IMR-90 (cell line): ENCODE results near the gene ARMC8. TPM values are rescaled to one million over a fixed set of nuclear protein-coding genes. Genes with fewer than 3 reads are reported as not detected.

Source experiments
- ATAC-seq: fragments of 200-7000 bp; cut with Tn5 transposase; 2 replicates; pipeline ENCODE4 v1.9.1; 2020; ENCODE audit warnings: low read depth, mild to moderate bottlenecking, moderate library complexity
- BruUV-seq: library from RNA; stranded (reverse); fragments of 400-500 nt; replicated peaks from 2 replicates; lab custom pipeline; 2021; lab: Mats Ljungman, UMichigan
- CTCF ChIA-PET: fragments of 300-600 bp; formaldehyde crosslinking; extraction: SDS; loops from one replicate; lab custom pipeline; 2021; ENCODE audit warnings: antibody characterized with exemption; lab: Yijun Ruan, JAX
- POLR2A ChIA-PET: fragments of 300-600 bp; sonication (Branson Sonifier 250); formaldehyde crosslinking; loops from one replicate; lab custom pipeline; 2022; ENCODE audit warnings: antibody characterized with exemption; ENCODE audit not compliant: unreplicated experiment; lab: Charles Lee
- DNase-seq: peaks from one replicate; pipeline ENCODE4 v3.0.0; 2013
- H2AFZ ChIP-seq: replicated peaks from 2 replicates; pipeline ENCODE3; 2013; ENCODE audit warnings: low read length, mild to moderate bottlenecking; ENCODE audit not compliant: poor library complexity
- H2AK5ac ChIP-seq: 2 replicates; pipeline ENCODE4 v1.6.1; 2013; ENCODE audit warnings: low read depth, low read length, inconsistent platforms
- H2AK9ac ChIP-seq: replicated peaks from 2 replicates; pipeline ENCODE3; 2013; ENCODE audit warnings: mild to moderate bottlenecking, low read depth, low read length, moderate library complexity; ENCODE audit not compliant: poor library complexity
- H2BK120ac ChIP-seq: 2 replicates; pipeline ENCODE4 v1.6.1; 2013; ENCODE audit warnings: low read depth, low read length, inconsistent platforms
- H2BK15ac ChIP-seq: 3 replicates; pipeline ENCODE4 v1.6.1; 2013; ENCODE audit warnings: low read depth, low read length, inconsistent platforms
- H2BK20ac ChIP-seq: 2 replicates; pipeline ENCODE4 v1.6.1; 2013; ENCODE audit warnings: low read depth, mild to moderate bottlenecking, inconsistent platforms, low read length, moderate library complexity
- H2BK5ac ChIP-seq: 2 replicates; pipeline ENCODE4 v1.6.1; 2013; ENCODE audit warnings: mild to moderate bottlenecking, low read depth, low read length, inconsistent platforms; ENCODE audit not compliant: poor library complexity, severe bottlenecking
- H3K14ac ChIP-seq: replicated peaks from 2 replicates; pipeline ENCODE4 v1.6.1; 2013; ENCODE audit warnings: low read depth, low read length, inconsistent platforms
- H3K18ac ChIP-seq: 2 replicates; pipeline ENCODE4 v1.6.1; 2013; ENCODE audit warnings: low read depth, low read length, control low read depth
- H3K23ac ChIP-seq: 2 replicates; pipeline ENCODE4 v1.6.1; 2013; ENCODE audit warnings: low read depth, low read length, inconsistent platforms
- H3K27ac ChIP-seq: 2 replicates; pipeline ENCODE4 v1.5.1; 2013; ENCODE audit warnings: mild to moderate bottlenecking, control low read depth, low read length; ENCODE audit not compliant: insufficient read depth
- H3K27me3 ChIP-seq: 2 replicates; pipeline ENCODE4 v1.6.1; 2013; ENCODE audit warnings: low read length; ENCODE audit not compliant: control insufficient read depth, insufficient read depth
- H3K36me3 ChIP-seq: 2 replicates; pipeline ENCODE4 v1.6.1; 2013; ENCODE audit warnings: low read length, mixed read lengths; ENCODE audit not compliant: control insufficient read depth, insufficient read depth
- H3K4ac ChIP-seq: 2 replicates; pipeline ENCODE4 v1.6.1; 2013; ENCODE audit warnings: low read depth, low read length, inconsistent platforms
- H3K4me1 ChIP-seq: 2 replicates; pipeline ENCODE4 v1.6.1; 2013; ENCODE audit warnings: low read length, mixed read lengths; ENCODE audit not compliant: control insufficient read depth, insufficient read depth
- H3K4me2 ChIP-seq: 2 replicates; pipeline ENCODE4 v1.6.1; 2013; ENCODE audit warnings: low read depth, mild to moderate bottlenecking, control low read depth, low read length, moderate library complexity
- H3K4me3 ChIP-seq: 2 replicates; pipeline ENCODE4 v1.5.1; 2013; ENCODE audit warnings: low read depth, mild to moderate bottlenecking, control low read depth, low read length, moderate library complexity; ENCODE audit not compliant: insufficient read depth
- H3K56ac ChIP-seq: 2 replicates; pipeline ENCODE4 v1.6.1; 2013; ENCODE audit warnings: low read length, inconsistent platforms; ENCODE audit not compliant: insufficient read depth; ENCODE audit errors: extremely low read depth
- H3K79me1 ChIP-seq, 2 experiments: 2 replicates each; pipeline ENCODE4 v1.6.1; 2013; ENCODE audit warnings: low read length in 2 of 2, inconsistent platforms in 1 of 2, low read depth in 1 of 2
- H3K9ac ChIP-seq: 2 replicates; pipeline ENCODE4 v1.6.1; 2013; ENCODE audit warnings: low read depth, low read length, control low read depth
- H3K9me1 ChIP-seq: 2 replicates; pipeline ENCODE4 v1.6.1; 2013; ENCODE audit warnings: low read length, inconsistent platforms; ENCODE audit not compliant: insufficient read depth
- H3K9me3 ChIP-seq: 2 replicates; pipeline ENCODE4 v1.6.1; 2013; ENCODE audit warnings: low read length; ENCODE audit not compliant: control insufficient read depth, insufficient read depth
- H4K20me1 ChIP-seq: 2 replicates; pipeline ENCODE4 v1.6.1; 2013; ENCODE audit warnings: low read length, inconsistent platforms; ENCODE audit not compliant: insufficient read depth
- H4K5ac ChIP-seq: 2 replicates; pipeline ENCODE4 v1.6.1; 2013; ENCODE audit warnings: mild to moderate bottlenecking, low read depth, low read length, control low read depth
- H4K8ac ChIP-seq, 2 experiments: 2 replicates each; pipeline ENCODE4 v1.6.1; 2013; ENCODE audit warnings: low read depth in 2 of 2, low read length in 2 of 2, control low read depth in 1 of 2, inconsistent platforms in 1 of 2
- H4K91ac ChIP-seq: 2 replicates; pipeline ENCODE4 v1.6.1; 2013; ENCODE audit warnings: low read depth, low read length, inconsistent platforms; ENCODE audit not compliant: insufficient read depth
- BHLHE40 ChIP-seq: fragments of 150-350 bp; IDR thresholded peaks from 2 replicates; pipeline ENCODE4 v1.6.1; 2016; ENCODE audit warnings: mild to moderate bottlenecking, low read depth, low read length
- CEBPB ChIP-seq: IDR thresholded peaks from 2 replicates; pipeline ENCODE4 v1.6.1; 2012; ENCODE audit warnings: low read depth, low read length, improper control_type of control experiment
- CHD1 ChIP-seq: IDR thresholded peaks from 2 replicates; pipeline ENCODE4 v1.6.1; 2012; ENCODE audit warnings: low read depth, low read length, improper control_type of control experiment
- FOS ChIP-seq: fragments of 150-350 bp; IDR thresholded peaks from 2 replicates; pipeline ENCODE4 v1.6.1; 2016; ENCODE audit warnings: low read depth, low read length
- MAFK ChIP-seq: IDR thresholded peaks from 2 replicates; pipeline ENCODE4 v1.6.1; 2012; ENCODE audit warnings: low read depth, low read length, improper control_type of control experiment
- MAZ ChIP-seq: IDR thresholded peaks from 2 replicates; pipeline ENCODE4 v1.6.1; 2012; ENCODE audit warnings: low read depth, mild to moderate bottlenecking, low read length, improper control_type of control experiment, moderate library complexity, borderline replicate concordance
- MXI1 ChIP-seq: IDR thresholded peaks from 2 replicates; pipeline ENCODE4 v1.6.1; 2012; ENCODE audit warnings: low read depth, mild to moderate bottlenecking, low read length, moderate library complexity, borderline replicate concordance
- NFE2L2 ChIP-seq: fragments of 150-350 bp; IDR thresholded peaks from 2 replicates; pipeline ENCODE4 v1.6.1; 2016; ENCODE audit warnings: low read depth, mild to moderate bottlenecking, low read length
- POLR2A ChIP-seq: IDR thresholded peaks from 2 replicates; pipeline ENCODE4 v1.6.1; 2012; ENCODE audit warnings: mild to moderate bottlenecking, low read depth, low read length
- RAD21 ChIP-seq: IDR thresholded peaks from 2 replicates; pipeline ENCODE4 v1.6.1; 2012; ENCODE audit warnings: low read length, improper control_type of control experiment
- RCOR1 ChIP-seq: IDR thresholded peaks from 2 replicates; pipeline ENCODE4 v1.6.1; 2012; ENCODE audit warnings: mild to moderate bottlenecking, low read length, improper control_type of control experiment; ENCODE audit not compliant: insufficient replicate concordance
- RFX5 ChIP-seq: IDR thresholded peaks from 2 replicates; pipeline ENCODE4 v1.8.0; 2012; ENCODE audit warnings: low read depth, mild to moderate bottlenecking, low read length, moderate library complexity
- SMC3 ChIP-seq: fragments of 150-350 bp; IDR thresholded peaks from 2 replicates; pipeline ENCODE4 v1.6.1; 2016; ENCODE audit warnings: low read depth, mild to moderate bottlenecking, antibody characterized with exemption, low read length, moderate library complexity
- WGBS, 2 experiments: methylation state at CpG; one replicate each; pipeline versions ENCODE4 v1.1.5 to v1.1.7; 2013; ENCODE audit warnings: missing lambda C conversion rate in 2 of 2; ENCODE audit not compliant: insufficient read length in 1 of 2; ENCODE audit errors: extremely low coverage in 2 of 2; 5-methylcytosine and 5-hydroxymethylcytosine counted together
- dilution Hi-C: fragments of 300-500 bp; cut with HindIII; formaldehyde crosslinking; loops from one replicate; pipeline ENCODE4 v1.14.3; 2018; ENCODE audit warnings: low sequenced_read_pairs; ENCODE audit not compliant: unreplicated experiment
- in situ Hi-C: fragments of 300-500 bp; cut with MboI; formaldehyde crosslinking; loops from 3 replicates; pipeline ENCODE4 v1.14.3; 2019; ENCODE audit warnings: low sequenced_read_pairs, inconsistent platforms, mixed read lengths
- intact Hi-C: fragments of 100-400 bp; cut with micrococcal nuclease; formaldehyde crosslinking; loops from 2 replicates; pipeline ENCODE4 v1.10.0; 2022
- polyA plus RNA-seq, 3 experiments: library from polyadenylated mRNA; depleted of rRNA; stranded (reverse); fragments of >200 nt; gene quantifications; 2 replicates each; pipeline ENCODE4 v1.2.3, GENCODE V29; 2012; ENCODE audit warnings: low replicate concordance in 1 of 3
- total RNA-seq: library from RNA; depleted of rRNA; stranded (reverse); fragments of >200 nt; gene quantifications from 2 replicates; pipeline ENCODE4 v1.2.3, GENCODE V29; 2012
- TF ChIP-seq, protein P1 (sequence below): fragments of 150-350 bp; IDR thresholded peaks from 2 replicates; pipeline ENCODE4 v1.6.1; 2016; ENCODE audit warnings: low read depth, mild to moderate bottlenecking, low read length, moderate library complexity, borderline replicate concordance
- TF ChIP-seq, protein P2 (sequence below): conservative IDR thresholded peaks from 2 replicates; pipeline ENCODE4 v1.5.1; 2012; ENCODE audit warnings: mild to moderate bottlenecking, low read depth, low read length, improper control_type of control experiment
- TF ChIP-seq, protein P3 (sequence below): fragments of 150-350 bp; IDR thresholded peaks from 2 replicates; pipeline ENCODE4 v1.6.1; 2017; ENCODE audit warnings: mild to moderate bottlenecking, antibody characterized with exemption, low read length, low read depth

ARMC8 gene
- total and polyA plus RNA-seq, 2 of the 4 experiments (the other 2 are of a cell fraction) = 39.1 to 75.1 TPM

DNA sequence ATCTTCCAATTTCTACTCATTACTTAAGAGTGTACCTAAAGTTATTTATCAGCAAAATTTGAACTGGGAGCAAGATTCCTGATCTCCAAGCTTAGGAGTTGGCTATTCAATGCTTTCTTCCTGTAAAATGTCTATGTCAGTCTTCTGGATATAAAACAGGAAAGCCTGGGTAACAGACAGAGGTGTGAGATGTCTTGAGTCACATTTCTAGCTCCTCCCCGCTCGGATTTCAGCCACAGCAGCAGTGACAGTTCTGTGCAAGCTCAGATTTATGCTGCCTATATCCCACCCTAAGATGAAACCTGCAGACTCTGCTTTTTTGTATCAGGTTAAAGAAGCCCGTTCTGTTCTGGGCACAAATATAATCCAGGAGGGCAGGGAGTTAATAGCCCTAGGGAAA is 2.1 kb upstream of the ARMC8 start:
- dilution Hi-C loops (no loop called here), intact Hi-C loops (loop anchor here (5.0 kb wide), 3 partner anchors 37 to 142 kb away; partner anchors contain the start of gene NME9), in situ Hi-C loops (no loop called here)
- Histone ChIP-seq H3K36me3 (no peaks in the 10 kb centered on the region), H3K56ac (no peak overlapping the region), H2BK15ac (no peak overlapping the region), H3K4me1 (peaks cover 2% of the 10 kb centered on the region; the same call in 1 of the 2 replicates), H3K9me3 (no peaks in the 10 kb centered on the region), H2AK9ac (no peak overlapping the region), H3K23ac (no peak overlapping the region), H2BK120ac (no peak overlapping the region), H3K18ac (no peak overlapping the region), H3K4ac (no peak overlapping the region), H4K8ac (no peak overlapping the region), H3K27ac (no peak overlapping the region), H3K14ac (no peak overlapping the region), H3K9ac (no peak overlapping the region), H2BK20ac (no peak overlapping the region), H3K27me3 (peaks cover 4% of the 10 kb centered on the region), H4K5ac (no peak overlapping the region), H2BK5ac (no peak overlapping the region), H4K91ac (no peak overlapping the region), H4K20me1 (peaks cover 5% of the 10 kb centered on the region), H3K4me3 (no peak overlapping the region), H2AFZ (no peak overlapping the region), H3K79me1 (peaks cover 8 to 12% of the 10 kb centered on the region in 2 experiments; a peak in 3 of 4 replicates), H3K4me2 (no peak overlapping the region), H2AK5ac (no peak overlapping the region), H3K9me1 (0 out of 2 replicates have a peak, but pooled peaks cover 3% of the 10 kb centered on the region)
- ChIA-PET POLR2A (no interaction called here), CTCF (no interaction called here)
- DNase-seq (peak; percentile 13), ATAC-seq (no peak)
- BruUV-seq = no TSS peak
- TF ChIP-seq RAD21 (no peak), CEBPB (no peak), CHD1 (no peak), MAFK (no peak), POLR2A (no peak), BHLHE40 (no peak), MXI1 (no peak), NFE2L2 (no peak), FOS (no peak), RCOR1 (no peak), RFX5 (no peak), SMC3 (no peak), MAZ (no peak)
- TF ChIP-seq, protein P1, sequence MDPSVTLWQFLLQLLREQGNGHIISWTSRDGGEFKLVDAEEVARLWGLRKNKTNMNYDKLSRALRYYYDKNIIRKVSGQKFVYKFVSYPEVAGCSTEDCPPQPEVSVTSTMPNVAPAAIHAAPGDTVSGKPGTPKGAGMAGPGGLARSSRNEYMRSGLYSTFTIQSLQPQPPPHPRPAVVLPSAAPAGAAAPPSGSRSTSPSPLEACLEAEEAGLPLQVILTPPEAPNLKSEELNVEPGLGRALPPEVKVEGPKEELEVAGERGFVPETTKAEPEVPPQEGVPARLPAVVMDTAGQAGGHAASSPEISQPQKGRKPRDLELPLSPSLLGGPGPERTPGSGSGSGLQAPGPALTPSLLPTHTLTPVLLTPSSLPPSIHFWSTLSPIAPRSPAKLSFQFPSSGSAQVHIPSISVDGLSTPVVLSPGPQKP = no peak
- TF ChIP-seq, protein P2, sequence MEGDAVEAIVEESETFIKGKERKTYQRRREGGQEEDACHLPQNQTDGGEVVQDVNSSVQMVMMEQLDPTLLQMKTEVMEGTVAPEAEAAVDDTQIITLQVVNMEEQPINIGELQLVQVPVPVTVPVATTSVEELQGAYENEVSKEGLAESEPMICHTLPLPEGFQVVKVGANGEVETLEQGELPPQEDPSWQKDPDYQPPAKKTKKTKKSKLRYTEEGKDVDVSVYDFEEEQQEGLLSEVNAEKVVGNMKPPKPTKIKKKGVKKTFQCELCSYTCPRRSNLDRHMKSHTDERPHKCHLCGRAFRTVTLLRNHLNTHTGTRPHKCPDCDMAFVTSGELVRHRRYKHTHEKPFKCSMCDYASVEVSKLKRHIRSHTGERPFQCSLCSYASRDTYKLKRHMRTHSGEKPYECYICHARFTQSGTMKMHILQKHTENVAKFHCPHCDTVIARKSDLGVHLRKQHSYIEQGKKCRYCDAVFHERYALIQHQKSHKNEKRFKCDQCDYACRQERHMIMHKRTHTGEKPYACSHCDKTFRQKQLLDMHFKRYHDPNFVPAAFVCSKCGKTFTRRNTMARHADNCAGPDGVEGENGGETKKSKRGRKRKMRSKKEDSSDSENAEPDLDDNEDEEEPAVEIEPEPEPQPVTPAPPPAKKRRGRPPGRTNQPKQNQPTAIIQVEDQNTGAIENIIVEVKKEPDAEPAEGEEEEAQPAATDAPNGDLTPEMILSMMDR = no peak
- TF ChIP-seq, protein P3, sequence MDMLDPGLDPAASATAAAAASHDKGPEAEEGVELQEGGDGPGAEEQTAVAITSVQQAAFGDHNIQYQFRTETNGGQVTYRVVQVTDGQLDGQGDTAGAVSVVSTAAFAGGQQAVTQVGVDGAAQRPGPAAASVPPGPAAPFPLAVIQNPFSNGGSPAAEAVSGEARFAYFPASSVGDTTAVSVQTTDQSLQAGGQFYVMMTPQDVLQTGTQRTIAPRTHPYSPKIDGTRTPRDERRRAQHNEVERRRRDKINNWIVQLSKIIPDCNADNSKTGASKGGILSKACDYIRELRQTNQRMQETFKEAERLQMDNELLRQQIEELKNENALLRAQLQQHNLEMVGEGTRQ = no peak
- no CpG with 5 or more reads among the region's 3 CpGs for WGBS, 2 experiments
